ENCODE data around the gene OR6C65. TPM values are rescaled to one million over a fixed set of nuclear protein-coding genes. Genes with fewer than 3 reads are reported as not detected.
"Not testable (repeated sequence)": the region's sequence is repeated elsewhere in the genome, so short reads cannot be mapped to it uniquely, and the experiment has no call there.

Gene OR6C65
- not detected for polyA plus RNA-seq

- H3K27ac ChIP-seq (ENCODE audit: low read depth, low read length), result no peak within 1 kb of the TSS
- 83 to 96% (median 93%) methylated on average over 1 of the region's 1 CpG for WGBS, 3 donors
These were observed at the start of gene OR6C65 for GRCh38 chr12:55400229-55400628. OR6C65 (plus strand) TSS chr12:55400529; CDS start chr12:55400529, 0 bp downstream.

GRCh38 chr12:55355338-55355737 lies 45.0 kb upstream of the OR6C65 start:
- WGBS, 3 donors, result 60 to 72% (median 66%) methylated on average over 4 of the region's 4 CpGs
- not testable (repeated sequence) for H3K27ac ChIP-seq (ENCODE audit: low read depth, low read length)

- WGBS, 3 donors, result 87 to 92% (median 91%) methylated on average over 4 of the region's 4 CpGs
- no peak within 1 kb of the TSS for H3K27ac ChIP-seq (ENCODE audit: low read depth, low read length)
These were observed 37.7 kb upstream of the OR6C65 start, which contains the start of gene OR6C75 for GRCh38 chr12:55362675-55363074. OR6C75 (plus strand) TSS chr12:55362975; CDS start chr12:55365111, 2,136 bp downstream.

- H3K27ac ChIP-seq (ENCODE audit: low read depth, low read length), result no peak overlapping the region
- 69 to 74% (median 72%) methylated on average over 3 of the region's 3 CpGs for WGBS, 3 donors
These were observed 35.2 kb upstream of the OR6C65 start for GRCh38 chr12:55365086-55365485.

- WGBS, 3 donors, result 72 to 82% (median 82%) methylated on average over 4 of the region's 4 CpGs
- H3K27ac ChIP-seq (ENCODE audit: low read depth, low read length), result no peak overlapping the region
These were observed 27.8 kb upstream of the OR6C65 start for GRCh38 chr12:55372521-55372920.

- no peak overlapping the region for H3K27ac ChIP-seq (ENCODE audit: low read depth, low read length)
These were observed 14.4 kb upstream of the OR6C65 start for GRCh38 chr12:55385891-55386290.

- WGBS, 3 donors, result 90 to 96% (median 91%) methylated on average over 23 of the region's 23 CpGs
- no peak overlapping the region for H3K27ac ChIP-seq (ENCODE audit: low read depth, low read length)
These were observed 8.1 kb upstream of the OR6C65 start for GRCh38 chr12:55392032-55392795.

GRCh38 chr12:55396326-55396725 lies 4.0 kb upstream of the OR6C65 start:
- H3K27ac ChIP-seq (ENCODE audit: low read depth, low read length), result no peak overlapping the region
- 68 to 92% (median 82%) methylated on average over 1 of the region's 1 CpG for WGBS, 3 donors

- WGBS, 3 donors, result 67 to 87% (median 68%) methylated on average over 1 of the region's 1 CpG
- H3K27ac ChIP-seq (ENCODE audit: low read depth, low read length), result no peak overlapping the region
These were observed 7.5 kb downstream of the OR6C65 start for GRCh38 chr12:55407866-55408265.

GRCh38 chr12:55409133-55409532 lies 8.8 kb downstream of the OR6C65 start:
- 89 to 97% (median 89%) methylated on average over 1 of the region's 1 CpG for WGBS, 3 donors

GRCh38 chr12:55412138-55412537 lies 11.8 kb downstream of the OR6C65 start:
- H3K27ac ChIP-seq (ENCODE audit: low read depth, low read length), result not testable (repeated sequence)
- WGBS, 3 donors, result 92 to 94% (median 93%) methylated on average over 15 of the region's 15 CpGs

More at GRCh38 chr12:55409133-55409532, 8.8 kb downstream of the OR6C65 start:
- not testable (repeated sequence) for H3K27ac ChIP-seq (ENCODE audit: low read depth, low read length)

GRCh38 chr12:55413498-55414388 lies 13.4 kb downstream of the OR6C65 start:
- H3K27ac ChIP-seq (ENCODE audit: low read depth, low read length), result not testable (repeated sequence)

GRCh38 chr12:55414396-55414823 lies 14.1 kb downstream of the OR6C65 start:
- 48 to 59% (median 51%) methylated on average over 10 to 11 of the region's 11 CpGs for WGBS, 3 donors
- not testable (repeated sequence) for H3K27ac ChIP-seq (ENCODE audit: low read depth, low read length)

More at GRCh38 chr12:55413498-55414388, 13.4 kb downstream of the OR6C65 start:
- WGBS, 3 donors, result 84 to 95% (median 94%) methylated on average over 4 to 5 of the region's 6 CpGs

GRCh38 chr12:55414889-55415288 lies 14.6 kb downstream of the OR6C65 start:
- 1 to 42% (median 8%) methylated on average over 5 to 10 of the region's 34 CpGs for WGBS, 3 donors
- not testable (repeated sequence) for H3K27ac ChIP-seq (ENCODE audit: low read depth, low read length)

GRCh38 chr12:55416961-55417360 lies 16.6 kb downstream of the OR6C65 start:
- 40 to 100% (median 100%) methylated on average over 1 of the region's 1 CpG for WGBS, 3 donors
- no peak overlapping the region for H3K27ac ChIP-seq (ENCODE audit: low read depth, low read length)

GRCh38 chr12:55420307-55420962 lies 20.1 kb downstream of the OR6C65 start:
- no peak overlapping the region for H3K27ac ChIP-seq (ENCODE audit: low read depth, low read length)
- WGBS, 3 donors, result 69 to 88% (median 85%) methylated on average over 2 of the region's 2 CpGs

- WGBS, 3 donors, result 51 to 89% (median 87%) methylated on average over 4 of the region's 4 CpGs
- H3K27ac ChIP-seq (ENCODE audit: low read depth, low read length), result no peak within 1 kb of the TSS
These were observed 25.6 kb downstream of the OR6C65 start, which contains the start of gene OR6C76 for GRCh38 chr12:55425954-55426353. OR6C76 (plus strand) TSS chr12:55426254; CDS start chr12:55426254, 0 bp downstream.

All from adipose tissue (tissue), 3 donors.